GM23338 (cell line): ENCODE results near the gene HBD. TPM values are rescaled to one million over a fixed set of nuclear protein-coding genes. Genes with fewer than 3 reads are reported as not detected.

ENCODE experiments used
- ATAC-seq: fragments of 200-7000 bp; cut with Tn5 transposase; 3 replicates; pipeline ENCODE4 v1.9.1; 2020
- DNase-seq: peaks from one replicate; pipeline ENCODE4 v3.0.0-alpha.2; 2015; ENCODE audit warnings: low spot score
- H2AFZ ChIP-seq: fragments of 200-600 bp; sonication (generic); 2 replicates; pipeline ENCODE4 v1.8.0; 2016; ENCODE audit warnings: antibody characterized with exemption, mild to moderate bottlenecking, moderate library complexity
- H3F3A ChIP-seq: fragments of 200-600 bp; sonication (generic); replicated peaks from 2 replicates; pipeline ENCODE4 v1.8.0; 2017; ENCODE audit warnings: antibody characterized with exemption, mixed run types, low read depth
- H3K27ac ChIP-seq: fragments of 200-600 bp; sonication (generic); 2 replicates; pipeline ENCODE4 v1.6.1; 2016; ENCODE audit warnings: low read depth
- H3K27me3 ChIP-seq: fragments of 200-600 bp; sonication (generic); 2 replicates; pipeline ENCODE4 v1.8.0; 2016; ENCODE audit warnings: mild to moderate bottlenecking, mixed run types, moderate library complexity; ENCODE audit not compliant: insufficient read depth
- H3K36me3 ChIP-seq: fragments of 200-600 bp; sonication (generic); 2 replicates; pipeline ENCODE4 v1.8.0; 2016; ENCODE audit warnings: mild to moderate bottlenecking; ENCODE audit not compliant: insufficient read depth
- H3K4me1 ChIP-seq: fragments of 200-600 bp; sonication (generic); 2 replicates; pipeline ENCODE4 v1.8.0; 2016; ENCODE audit warnings: mild to moderate bottlenecking, moderate library complexity; ENCODE audit not compliant: insufficient read depth
- H3K4me2 ChIP-seq: fragments of 200-600 bp; sonication (generic); 2 replicates; pipeline ENCODE4 v1.7.1; 2017; ENCODE audit warnings: mixed run types
- H3K4me3 ChIP-seq: fragments of 200-600 bp; sonication (generic); 2 replicates; pipeline ENCODE4 v1.6.1; 2016; ENCODE audit warnings: mixed run types
- H3K79me2 ChIP-seq: fragments of 200-600 bp; sonication (generic); replicated peaks from 2 replicates; pipeline ENCODE4 v1.8.0; 2017; ENCODE audit warnings: mild to moderate bottlenecking; ENCODE audit not compliant: insufficient read depth
- H3K9me2 ChIP-seq: fragments of 200-600 bp; sonication (generic); 2 replicates; pipeline ENCODE4 v1.8.0; 2017; ENCODE audit not compliant: insufficient read depth
- H4K20me1 ChIP-seq: fragments of 200-600 bp; sonication (generic); replicated peaks from 2 replicates; pipeline ENCODE4 v1.8.0; 2017; ENCODE audit warnings: mild to moderate bottlenecking; ENCODE audit not compliant: insufficient read depth
- H3K27ac Mint-ChIP-seq: 2 replicates; pipeline ENCODE4 v1.8.0; 2020; ENCODE audit warnings: inconsistent platforms, mild to moderate bottlenecking, moderate library complexity, mixed read lengths
- H3K27me3 Mint-ChIP-seq: 3 replicates; pipeline ENCODE4 v1.8.0; 2022; ENCODE audit warnings: low read depth, mild to moderate bottlenecking, moderate library complexity, mixed read lengths, inconsistent platforms; ENCODE audit not compliant: insufficient read depth, poor library complexity
- H3K36me3 Mint-ChIP-seq: 3 replicates; pipeline ENCODE4 v1.8.0; 2021; ENCODE audit warnings: low read depth, mild to moderate bottlenecking, inconsistent platforms, moderate library complexity, mixed read lengths
- H3K4me1 Mint-ChIP-seq: 3 replicates; pipeline ENCODE4 v1.8.0; 2020; ENCODE audit warnings: mild to moderate bottlenecking, inconsistent platforms, mixed read lengths
- H3K4me3 Mint-ChIP-seq: 3 replicates; pipeline ENCODE4 v1.8.0; 2021; ENCODE audit warnings: moderate library complexity, mild to moderate bottlenecking, inconsistent platforms, mixed read lengths
- H3K9me3 Mint-ChIP-seq: 3 replicates; pipeline ENCODE4 v1.8.0; 2020; ENCODE audit warnings: moderate library complexity, mild to moderate bottlenecking, inconsistent platforms, mixed read lengths
- CREB1 ChIP-seq: fragments of 250-450 bp; sonication (Bioruptor Pico); IDR thresholded peaks from 2 replicates; pipeline ENCODE4 v1.5.0; 2020; ENCODE audit warnings: low read depth, mild to moderate bottlenecking, moderate library complexity
- EZH2 ChIP-seq: fragments of 200-600 bp; sonication (generic); IDR thresholded peaks from one replicate; pipeline ENCODE4 v1.8.0; 2017; ENCODE audit warnings: antibody characterized with exemption, mild to moderate bottlenecking, low read depth; ENCODE audit not compliant: unreplicated experiment
- EZH2phosphoT487 ChIP-seq: fragments of 200-600 bp; sonication (generic); IDR thresholded peaks from one replicate; pipeline ENCODE4 v1.8.1; 2018; ENCODE audit warnings: antibody characterized with exemption; ENCODE audit not compliant: unreplicated experiment
- JUNB ChIP-seq: IDR thresholded peaks from one replicate; pipeline ENCODE4 v1.6.1; 2016; ENCODE audit warnings: antibody characterized with exemption; ENCODE audit not compliant: unreplicated experiment
- NANOG ChIP-seq: IDR thresholded peaks from 2 replicates; pipeline ENCODE4 v1.6.1; 2016; ENCODE audit warnings: antibody characterized with exemption, borderline replicate concordance
- POLR2AphosphoS5 ChIP-seq: IDR thresholded peaks from 2 replicates; pipeline ENCODE4 v1.6.1; 2016; ENCODE audit warnings: antibody characterized with exemption, low read depth
- STAT1 ChIP-seq: IDR thresholded peaks from one replicate; pipeline ENCODE4 v1.6.1; 2016; ENCODE audit warnings: antibody characterized with exemption; ENCODE audit not compliant: unreplicated experiment
- ZNF114 ChIP-seq: fragments of 250-450 bp; sonication (Bioruptor Pico); IDR thresholded peaks from 2 replicates; pipeline ENCODE4 v1.5.0; 2020; ENCODE audit warnings: mild to moderate bottlenecking, moderate library complexity
- ZNF331 ChIP-seq: fragments of 250-450 bp; sonication (Bioruptor Pico); IDR thresholded peaks from 2 replicates; pipeline ENCODE4 v1.5.0; 2020; ENCODE audit warnings: low read depth, mild to moderate bottlenecking, moderate library complexity
- polyA plus RNA-seq: library from polyadenylated mRNA; unstranded; fragments of >200 nt; fragmentation: Nextera tagmentation; extraction: Ambion mirVana; gene quantifications from 2 replicates; pipeline ENCODE4 v1.2.1, GENCODE V29; 2016
- total RNA-seq: library from RNA; depleted of rRNA; stranded (reverse); fragments of >200 nt; shearing (Covaris generic); gene quantifications from 2 replicates; pipeline ENCODE4 v1.2.3, GENCODE V29; 2014
- TF ChIP-seq, protein P1 (sequence below): IDR thresholded peaks from one replicate; pipeline ENCODE4 v1.6.1; 2018; ENCODE audit warnings: antibody characterized with exemption; ENCODE audit not compliant: unreplicated experiment
- TF ChIP-seq, protein P2 (sequence below): IDR thresholded peaks from 2 replicates; pipeline ENCODE4 v1.6.1; 2016; ENCODE audit warnings: antibody characterized with exemption
- TF ChIP-seq, protein P3 (sequence below): fragments of 250-450 bp; sonication (Bioruptor Pico); IDR thresholded peaks from 2 replicates; pipeline ENCODE4 v1.5.0; 2020; ENCODE audit warnings: mild to moderate bottlenecking, moderate library complexity
- TF ChIP-seq, protein P4 (sequence below), 2 experiments: fragments of 200-600 bp in 1 of 2; sonication (generic) in 1 of 2; conservative IDR thresholded peaks; 2 replicates each; pipeline versions ENCODE4 v1.5.1 to v1.6.1; 2016 to 2017; ENCODE audit warnings: antibody characterized with exemption in 2 of 2, low read depth in 2 of 2, mild to moderate bottlenecking in 2 of 2, moderate library complexity in 1 of 2

HBD gene
- total and polyA plus RNA-seq, 2 experiments from 2014 or later, result not detected

DNA sequence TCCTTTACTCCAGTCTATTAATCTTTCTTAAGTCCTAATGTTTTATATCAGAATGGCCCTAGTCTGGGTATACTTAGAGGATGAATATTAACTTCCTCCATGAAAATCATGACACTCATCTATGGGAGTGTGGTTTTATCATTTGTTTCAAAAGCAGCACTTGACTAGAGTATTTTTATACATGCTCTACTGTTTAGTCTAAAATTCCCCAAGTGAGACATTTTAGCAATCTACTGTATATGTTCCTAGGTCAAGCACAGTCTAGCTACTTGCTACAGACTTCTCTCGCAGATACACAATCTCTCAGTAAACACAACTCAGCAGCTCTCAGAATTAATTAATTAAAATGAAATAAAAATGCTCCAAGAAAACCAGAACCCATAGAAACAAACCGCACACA is 4.5 kb downstream of the HBD start:
- H3K27ac Mint-ChIP-seq, result no peak overlapping the region
- Histone ChIP-seq H3K4me2 (no peak overlapping the region), H4K20me1 (no peaks in the 10 kb centered on the region), H3K4me1 (no peaks in the 10 kb centered on the region), H3K9me2 (no peaks in the 10 kb centered on the region), H3K27ac (no peak overlapping the region), H3K4me3 (no peak overlapping the region), H3K36me3 (no peaks in the 10 kb centered on the region), H3F3A (no peaks in the 10 kb centered on the region), H3K79me2 (no peaks in the 10 kb centered on the region), H3K27me3 (no peaks in the 10 kb centered on the region), H2AFZ (no peak overlapping the region)
- ATAC-seq, result no peak
- no peak for DNase-seq
- no peaks in the 10 kb centered on the region for H3K36me3 Mint-ChIP-seq
- TF ChIP-seq EZH2 (no peak), JUNB (no peak), POLR2AphosphoS5 (no peak), ZNF331 (CRISPR knock-in tag) (no peak), CREB1 (no peak), NANOG (no peak), ZNF114 (CRISPR knock-in tag) (no peak), STAT1 (no peak), EZH2phosphoT487 (no peak)
- TF ChIP-seq, protein P1, sequence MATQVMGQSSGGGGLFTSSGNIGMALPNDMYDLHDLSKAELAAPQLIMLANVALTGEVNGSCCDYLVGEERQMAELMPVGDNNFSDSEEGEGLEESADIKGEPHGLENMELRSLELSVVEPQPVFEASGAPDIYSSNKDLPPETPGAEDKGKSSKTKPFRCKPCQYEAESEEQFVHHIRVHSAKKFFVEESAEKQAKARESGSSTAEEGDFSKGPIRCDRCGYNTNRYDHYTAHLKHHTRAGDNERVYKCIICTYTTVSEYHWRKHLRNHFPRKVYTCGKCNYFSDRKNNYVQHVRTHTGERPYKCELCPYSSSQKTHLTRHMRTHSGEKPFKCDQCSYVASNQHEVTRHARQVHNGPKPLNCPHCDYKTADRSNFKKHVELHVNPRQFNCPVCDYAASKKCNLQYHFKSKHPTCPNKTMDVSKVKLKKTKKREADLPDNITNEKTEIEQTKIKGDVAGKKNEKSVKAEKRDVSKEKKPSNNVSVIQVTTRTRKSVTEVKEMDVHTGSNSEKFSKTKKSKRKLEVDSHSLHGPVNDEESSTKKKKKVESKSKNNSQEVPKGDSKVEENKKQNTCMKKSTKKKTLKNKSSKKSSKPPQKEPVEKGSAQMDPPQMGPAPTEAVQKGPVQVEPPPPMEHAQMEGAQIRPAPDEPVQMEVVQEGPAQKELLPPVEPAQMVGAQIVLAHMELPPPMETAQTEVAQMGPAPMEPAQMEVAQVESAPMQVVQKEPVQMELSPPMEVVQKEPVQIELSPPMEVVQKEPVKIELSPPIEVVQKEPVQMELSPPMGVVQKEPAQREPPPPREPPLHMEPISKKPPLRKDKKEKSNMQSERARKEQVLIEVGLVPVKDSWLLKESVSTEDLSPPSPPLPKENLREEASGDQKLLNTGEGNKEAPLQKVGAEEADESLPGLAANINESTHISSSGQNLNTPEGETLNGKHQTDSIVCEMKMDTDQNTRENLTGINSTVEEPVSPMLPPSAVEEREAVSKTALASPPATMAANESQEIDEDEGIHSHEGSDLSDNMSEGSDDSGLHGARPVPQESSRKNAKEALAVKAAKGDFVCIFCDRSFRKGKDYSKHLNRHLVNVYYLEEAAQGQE, result no peak
- TF ChIP-seq, protein P2, sequence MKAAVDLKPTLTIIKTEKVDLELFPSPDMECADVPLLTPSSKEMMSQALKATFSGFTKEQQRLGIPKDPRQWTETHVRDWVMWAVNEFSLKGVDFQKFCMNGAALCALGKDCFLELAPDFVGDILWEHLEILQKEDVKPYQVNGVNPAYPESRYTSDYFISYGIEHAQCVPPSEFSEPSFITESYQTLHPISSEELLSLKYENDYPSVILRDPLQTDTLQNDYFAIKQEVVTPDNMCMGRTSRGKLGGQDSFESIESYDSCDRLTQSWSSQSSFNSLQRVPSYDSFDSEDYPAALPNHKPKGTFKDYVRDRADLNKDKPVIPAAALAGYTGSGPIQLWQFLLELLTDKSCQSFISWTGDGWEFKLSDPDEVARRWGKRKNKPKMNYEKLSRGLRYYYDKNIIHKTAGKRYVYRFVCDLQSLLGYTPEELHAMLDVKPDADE, result no peak
- TF ChIP-seq, protein P3, sequence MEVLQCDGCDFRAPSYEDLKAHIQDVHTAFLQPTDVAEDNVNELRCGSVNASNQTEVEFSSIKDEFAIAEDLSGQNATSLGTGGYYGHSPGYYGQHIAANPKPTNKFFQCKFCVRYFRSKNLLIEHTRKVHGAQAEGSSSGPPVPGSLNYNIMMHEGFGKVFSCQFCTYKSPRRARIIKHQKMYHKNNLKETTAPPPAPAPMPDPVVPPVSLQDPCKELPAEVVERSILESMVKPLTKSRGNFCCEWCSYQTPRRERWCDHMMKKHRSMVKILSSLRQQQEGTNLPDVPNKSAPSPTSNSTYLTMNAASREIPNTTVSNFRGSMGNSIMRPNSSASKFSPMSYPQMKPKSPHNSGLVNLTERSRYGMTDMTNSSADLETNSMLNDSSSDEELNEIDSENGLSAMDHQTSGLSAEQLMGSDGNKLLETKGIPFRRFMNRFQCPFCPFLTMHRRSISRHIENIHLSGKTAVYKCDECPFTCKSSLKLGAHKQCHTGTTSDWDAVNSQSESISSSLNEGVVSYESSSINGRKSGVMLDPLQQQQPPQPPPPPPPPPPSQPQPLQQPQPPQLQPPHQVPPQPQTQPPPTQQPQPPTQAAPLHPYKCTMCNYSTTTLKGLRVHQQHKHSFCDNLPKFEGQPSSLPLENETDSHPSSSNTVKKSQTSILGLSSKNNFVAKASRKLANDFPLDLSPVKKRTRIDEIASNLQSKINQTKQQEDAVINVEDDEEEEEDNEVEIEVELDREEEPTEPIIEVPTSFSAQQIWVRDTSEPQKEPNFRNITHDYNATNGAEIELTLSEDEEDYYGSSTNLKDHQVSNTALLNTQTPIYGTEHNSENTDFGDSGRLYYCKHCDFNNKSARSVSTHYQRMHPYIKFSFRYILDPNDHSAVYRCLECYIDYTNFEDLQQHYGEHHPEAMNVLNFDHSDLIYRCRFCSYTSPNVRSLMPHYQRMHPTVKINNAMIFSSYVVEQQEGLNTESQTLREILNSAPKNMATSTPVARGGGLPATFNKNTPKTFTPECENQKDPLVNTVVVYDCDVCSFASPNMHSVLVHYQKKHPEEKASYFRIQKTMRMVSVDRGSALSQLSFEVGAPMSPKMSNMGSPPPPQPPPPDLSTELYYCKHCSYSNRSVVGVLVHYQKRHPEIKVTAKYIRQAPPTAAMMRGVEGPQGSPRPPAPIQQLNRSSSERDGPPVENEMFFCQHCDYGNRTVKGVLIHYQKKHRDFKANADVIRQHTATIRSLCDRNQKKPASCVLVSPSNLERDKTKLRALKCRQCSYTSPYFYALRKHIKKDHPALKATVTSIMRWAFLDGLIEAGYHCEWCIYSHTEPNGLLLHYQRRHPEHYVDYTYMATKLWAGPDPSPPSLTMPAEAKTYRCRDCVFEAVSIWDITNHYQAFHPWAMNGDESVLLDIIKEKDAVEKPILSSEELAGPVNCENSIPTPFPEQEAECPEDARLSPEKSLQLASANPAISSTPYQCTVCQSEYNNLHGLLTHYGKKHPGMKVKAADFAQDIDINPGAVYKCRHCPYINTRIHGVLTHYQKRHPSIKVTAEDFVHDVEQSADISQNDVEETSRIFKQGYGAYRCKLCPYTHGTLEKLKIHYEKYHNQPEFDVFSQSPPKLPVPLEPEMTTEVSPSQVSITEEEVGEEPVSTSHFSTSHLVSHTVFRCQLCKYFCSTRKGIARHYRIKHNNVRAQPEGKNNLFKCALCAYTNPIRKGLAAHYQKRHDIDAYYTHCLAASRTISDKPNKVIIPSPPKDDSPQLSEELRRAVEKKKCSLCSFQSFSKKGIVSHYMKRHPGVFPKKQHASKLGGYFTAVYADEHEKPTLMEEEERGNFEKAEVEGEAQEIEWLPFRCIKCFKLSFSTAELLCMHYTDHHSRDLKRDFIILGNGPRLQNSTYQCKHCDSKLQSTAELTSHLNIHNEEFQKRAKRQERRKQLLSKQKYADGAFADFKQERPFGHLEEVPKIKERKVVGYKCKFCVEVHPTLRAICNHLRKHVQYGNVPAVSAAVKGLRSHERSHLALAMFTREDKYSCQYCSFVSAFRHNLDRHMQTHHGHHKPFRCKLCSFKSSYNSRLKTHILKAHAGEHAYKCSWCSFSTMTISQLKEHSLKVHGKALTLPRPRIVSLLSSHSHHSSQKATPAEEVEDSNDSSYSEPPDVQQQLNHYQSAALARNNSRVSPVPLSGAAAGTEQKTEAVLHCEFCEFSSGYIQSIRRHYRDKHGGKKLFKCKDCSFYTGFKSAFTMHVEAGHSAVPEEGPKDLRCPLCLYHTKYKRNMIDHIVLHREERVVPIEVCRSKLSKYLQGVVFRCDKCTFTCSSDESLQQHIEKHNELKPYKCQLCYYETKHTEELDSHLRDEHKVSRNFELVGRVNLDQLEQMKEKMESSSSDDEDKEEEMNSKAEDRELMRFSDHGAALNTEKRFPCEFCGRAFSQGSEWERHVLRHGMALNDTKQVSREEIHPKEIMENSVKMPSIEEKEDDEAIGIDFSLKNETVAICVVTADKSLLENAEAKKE (CRISPR knock-in tag), result no peak
- TF ChIP-seq, protein P4, sequence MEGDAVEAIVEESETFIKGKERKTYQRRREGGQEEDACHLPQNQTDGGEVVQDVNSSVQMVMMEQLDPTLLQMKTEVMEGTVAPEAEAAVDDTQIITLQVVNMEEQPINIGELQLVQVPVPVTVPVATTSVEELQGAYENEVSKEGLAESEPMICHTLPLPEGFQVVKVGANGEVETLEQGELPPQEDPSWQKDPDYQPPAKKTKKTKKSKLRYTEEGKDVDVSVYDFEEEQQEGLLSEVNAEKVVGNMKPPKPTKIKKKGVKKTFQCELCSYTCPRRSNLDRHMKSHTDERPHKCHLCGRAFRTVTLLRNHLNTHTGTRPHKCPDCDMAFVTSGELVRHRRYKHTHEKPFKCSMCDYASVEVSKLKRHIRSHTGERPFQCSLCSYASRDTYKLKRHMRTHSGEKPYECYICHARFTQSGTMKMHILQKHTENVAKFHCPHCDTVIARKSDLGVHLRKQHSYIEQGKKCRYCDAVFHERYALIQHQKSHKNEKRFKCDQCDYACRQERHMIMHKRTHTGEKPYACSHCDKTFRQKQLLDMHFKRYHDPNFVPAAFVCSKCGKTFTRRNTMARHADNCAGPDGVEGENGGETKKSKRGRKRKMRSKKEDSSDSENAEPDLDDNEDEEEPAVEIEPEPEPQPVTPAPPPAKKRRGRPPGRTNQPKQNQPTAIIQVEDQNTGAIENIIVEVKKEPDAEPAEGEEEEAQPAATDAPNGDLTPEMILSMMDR (conservative IDR thresholded peaks at IDR 0.05; ENCODE audit: low read depth in 2 of 2), result no peak
- H3K4me3 Mint-ChIP-seq, result no peak overlapping the region
- H3K27me3 Mint-ChIP-seq, result no peaks in the 10 kb centered on the region
- no peaks in the 10 kb centered on the region for H3K4me1 Mint-ChIP-seq
- no peaks in the 10 kb centered on the region for H3K9me3 Mint-ChIP-seq
